LoVo (cell line): ENCODE data around the gene SYT14.
"Not testable (repeated sequence)": the region's sequence is repeated elsewhere in the genome, so short reads cannot be mapped to it uniquely, and the experiment has no call there.

Experiments used
- DNase-seq: peaks from one replicate; pipeline ENCODE4 v3.0.0-alpha.2; 2016; ENCODE audit warnings: low spot score

The SYT14 gene

GRCh38 chr1:210025870-210026269, 87.9 kb downstream of the SYT14 start:
- no peak for DNase-seq

DNA sequence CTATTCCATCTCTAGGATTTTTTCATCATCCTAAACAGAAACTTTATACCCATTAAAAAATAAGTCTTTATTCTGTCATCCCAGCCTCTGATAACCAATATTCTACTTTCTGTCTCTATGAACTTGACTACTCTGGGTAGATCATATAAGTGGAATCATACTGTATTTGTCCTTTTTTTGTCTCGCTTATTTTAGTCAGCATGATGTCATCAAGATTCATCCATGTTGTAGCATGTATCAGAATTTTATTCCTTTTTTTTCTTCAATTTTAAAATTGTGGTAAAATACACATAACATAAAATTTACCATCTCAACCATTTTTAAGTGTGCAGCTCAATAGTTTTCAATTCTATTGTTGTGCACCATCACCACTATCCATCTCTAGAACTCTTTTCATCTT, 90.0 kb downstream of the SYT14 start:
- no peak for DNase-seq

GRCh38 chr1:210031473-210031872, 93.5 kb downstream of the SYT14 start:
- no peak for DNase-seq

- DNase-seq, result no peak
Measured at GRCh38 chr1:210043058-210043457, 105.0 kb downstream of the SYT14 start.

DNA sequence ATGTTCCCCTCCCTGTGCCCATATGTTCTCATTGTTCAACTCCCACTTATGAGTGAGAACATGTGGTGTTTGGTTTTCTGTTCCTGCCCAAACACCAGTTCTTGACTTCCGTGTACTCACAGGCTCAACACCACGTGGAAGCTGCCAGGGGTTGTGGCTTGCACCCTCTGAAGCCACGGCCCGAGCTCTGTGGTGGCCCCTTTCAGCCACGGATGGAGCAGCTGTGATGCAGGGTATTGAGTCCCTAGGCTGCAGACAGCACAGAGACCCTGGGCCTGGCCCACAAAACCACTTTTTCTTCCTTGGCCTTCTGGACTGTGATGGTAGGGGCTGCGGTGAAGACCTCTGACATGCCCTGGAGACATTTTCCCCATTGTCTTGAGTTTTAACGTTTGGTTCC, 111.6 kb downstream of the SYT14 start:
- no peak for DNase-seq

GRCh38 chr1:210050491-210050890, 112.5 kb downstream of the SYT14 start:
- DNase-seq, result not testable (repeated sequence)

- no peak for DNase-seq
Measured at GRCh38 chr1:210053126-210053525, 115.1 kb downstream of the SYT14 start.

DNA sequence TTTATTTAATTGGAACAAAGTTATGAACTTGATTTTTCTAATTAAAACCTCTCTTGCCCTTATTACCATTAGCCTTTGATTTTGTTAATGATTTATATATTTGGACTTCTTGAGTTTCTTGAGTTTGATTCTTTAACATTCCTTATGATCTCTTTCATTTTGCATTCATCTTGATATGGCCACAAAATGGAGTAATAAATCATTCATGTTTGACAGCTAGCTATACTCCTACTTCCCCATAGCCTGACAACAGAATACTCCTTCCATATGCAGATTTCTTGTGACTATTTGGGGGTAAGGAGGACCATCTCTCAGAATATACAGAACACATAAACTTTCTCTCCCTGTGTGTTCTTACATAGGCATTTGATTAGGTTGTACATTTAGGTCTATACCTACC, 119.6 kb downstream of the SYT14 start:
- no peak for DNase-seq

- DNase-seq, result no peak
Measured at GRCh38 chr1:210061992-210062391, 124.0 kb downstream of the SYT14 start.

- no peak for DNase-seq
Measured at GRCh38 chr1:210070531-210070930, 132.5 kb downstream of the SYT14 start.

- no peak for DNase-seq
Measured at GRCh38 chr1:210072129-210072528, 134.1 kb downstream of the SYT14 start.

DNA sequence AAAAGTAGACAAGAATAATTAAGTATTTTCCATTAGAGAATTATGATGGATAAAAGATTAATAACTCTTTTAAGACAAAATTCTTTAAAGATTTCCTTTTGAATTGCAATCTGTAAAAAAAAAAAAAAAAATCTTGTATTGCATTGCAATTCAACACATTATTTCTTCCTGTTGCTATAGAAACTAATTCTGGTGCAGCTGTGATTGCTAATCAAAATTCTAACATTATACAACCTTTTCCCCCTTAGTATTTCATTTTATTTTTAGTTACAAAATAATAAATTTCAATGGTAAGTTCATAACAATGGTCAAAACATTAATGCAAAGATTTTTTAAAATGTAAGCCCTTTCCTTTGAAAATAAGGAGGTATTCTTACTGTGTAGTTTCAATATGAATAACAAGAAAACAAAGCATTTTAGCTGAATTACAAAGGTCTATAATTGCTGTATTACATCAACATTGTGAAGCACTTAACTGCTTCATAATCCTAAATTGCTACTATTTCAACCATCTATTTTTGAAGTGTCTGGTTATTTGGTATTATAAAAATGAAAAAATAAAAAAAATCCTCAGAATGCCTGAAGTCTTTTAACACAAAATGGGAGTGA, 135.0 kb downstream of the SYT14 start:
- DNase-seq, result no peak

DNA sequence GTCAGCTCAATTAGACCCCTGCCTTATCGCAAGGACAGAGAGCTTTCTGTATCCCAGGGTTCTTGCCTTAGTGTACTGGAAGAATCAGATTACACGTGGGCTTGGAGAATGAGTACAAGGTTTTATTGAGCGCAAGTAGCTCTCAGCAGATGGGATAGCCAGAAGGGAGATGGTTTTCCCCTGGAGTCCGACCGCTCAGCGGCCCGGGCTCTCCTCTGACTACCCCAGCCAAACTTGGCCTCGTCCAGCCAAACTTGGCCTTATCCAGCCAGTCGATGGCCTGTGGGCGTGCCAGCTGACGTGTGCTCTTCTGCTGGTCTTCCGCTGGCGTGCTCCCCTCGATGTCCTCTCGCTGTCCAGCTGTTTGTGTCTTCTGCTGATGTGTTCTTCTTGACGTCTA, 136.9 kb downstream of the SYT14 start:
- no peak for DNase-seq

GRCh38 chr1:210076620-210077019, 138.6 kb downstream of the SYT14 start:
- no peak for DNase-seq

GRCh38 chr1:210081494-210081893, 143.5 kb downstream of the SYT14 start:
- DNase-seq, result no peak

- DNase-seq, result no peak
Measured at GRCh38 chr1:210085359-210085758, 147.3 kb downstream of the SYT14 start.

DNA sequence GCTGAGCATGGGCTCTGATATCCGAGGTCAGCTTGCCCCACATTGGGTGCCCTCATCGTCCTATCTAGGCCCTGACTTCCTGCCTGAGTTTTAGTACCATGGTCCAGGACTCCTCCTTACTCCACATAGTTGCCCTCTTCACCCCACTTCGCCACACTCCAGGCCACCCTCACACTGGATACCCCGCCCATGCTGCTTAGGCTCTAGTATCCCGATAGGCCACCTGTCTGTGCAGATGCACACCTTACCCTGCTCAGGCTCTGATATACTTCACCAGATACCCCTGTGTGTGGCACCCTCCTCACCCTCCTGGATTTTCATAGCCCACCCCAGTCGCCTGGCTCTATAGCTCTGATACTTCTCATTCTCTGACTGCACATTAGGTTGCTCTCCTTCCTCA, 149.0 kb downstream of the SYT14 start:
- no peak for DNase-seq

GRCh38 chr1:210089855-210090254, 151.8 kb downstream of the SYT14 start:
- DNase-seq, result no peak

DNA sequence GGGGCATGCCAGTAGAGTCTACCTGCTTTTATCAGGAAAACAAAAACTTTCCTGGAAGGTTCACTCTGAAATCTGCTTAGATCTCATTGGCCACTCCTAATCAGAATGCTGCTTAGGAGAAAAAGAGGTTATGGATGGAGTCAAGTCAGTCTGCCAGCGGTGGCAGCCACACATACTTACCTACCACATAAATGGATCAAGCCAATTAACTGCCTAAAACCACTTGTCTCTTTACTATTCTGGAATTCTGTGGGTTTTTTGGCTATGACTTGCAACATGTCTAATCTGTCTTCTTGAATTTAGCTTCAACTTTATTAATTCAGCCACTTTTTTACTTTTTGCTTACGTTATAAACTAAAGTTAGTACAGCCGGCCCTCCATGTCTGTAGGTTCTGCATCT, 154.3 kb downstream of the SYT14 start:
- DNase-seq, result no peak

DNA sequence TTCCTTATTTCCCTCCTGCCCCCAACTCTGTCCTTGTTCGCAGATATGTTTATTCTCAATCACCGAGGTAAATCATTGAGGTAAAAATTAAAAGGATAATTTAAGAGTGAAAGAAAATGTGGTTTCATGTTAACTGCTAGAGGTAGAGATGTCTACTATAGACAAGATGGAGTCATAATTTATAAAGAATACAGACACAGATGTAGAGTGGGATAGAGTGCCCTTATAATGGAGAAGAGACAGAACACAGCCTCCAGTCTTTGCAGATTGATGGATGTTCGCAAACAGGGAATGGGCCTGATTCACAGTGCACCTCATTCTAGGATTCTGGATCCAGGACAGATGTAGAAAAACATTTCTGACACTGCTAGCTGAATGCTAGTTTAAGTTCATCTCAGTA, 155.4 kb downstream of the SYT14 start:
- DNase-seq, result no peak

GRCh38 chr1:210098356-210098755, 160.3 kb downstream of the SYT14 start:
- no peak for DNase-seq

- no peak for DNase-seq
Measured at GRCh38 chr1:210099921-210100320, 161.9 kb downstream of the SYT14 start.

- DNase-seq, result no peak
Measured at GRCh38 chr1:210104103-210104502, 166.1 kb downstream of the SYT14 start.

DNA sequence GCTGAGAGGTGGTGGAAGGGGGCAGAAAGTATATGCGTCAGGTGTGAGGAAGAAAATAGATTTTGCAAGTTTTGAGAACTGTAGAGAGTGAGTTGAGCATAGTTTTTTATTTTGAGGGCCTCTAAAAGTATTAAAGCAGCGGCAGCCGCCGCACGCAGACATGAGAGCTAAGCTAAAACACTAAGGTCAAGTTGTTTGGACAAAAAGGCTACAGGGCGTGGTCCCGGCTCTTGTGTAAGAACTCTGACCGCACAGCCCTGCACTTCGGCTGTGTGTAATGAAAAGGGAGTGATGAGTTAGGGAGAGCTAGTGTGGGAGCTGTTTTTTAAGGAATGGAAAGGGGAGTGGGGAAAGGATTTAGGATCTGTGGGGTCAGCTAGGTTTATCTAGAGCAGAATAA, 174.9 kb downstream of the SYT14 start:
- DNase-seq, result not testable (repeated sequence)

- no peak for DNase-seq
Measured at GRCh38 chr1:210117198-210117597, 179.2 kb downstream of the SYT14 start.
